H4 (cell line): Measurements from ENCODE around the gene SEC14L3. TPM values are rescaled to one million over a fixed set of nuclear protein-coding genes. Genes with fewer than 3 reads are reported as not detected.

Source experiments
- DNase-seq: peaks from one replicate; pipeline ENCODE4 v3.0.0-alpha.2; 2015; ENCODE audit warnings: low spot score
- total RNA-seq: library from RNA; depleted of rRNA; stranded (reverse); fragments of >200 nt; shearing (Covaris generic); gene quantifications from 2 replicates; pipeline ENCODE4 v1.2.3, GENCODE V29; 2014

SEC14L3 gene
- total RNA-seq, 1 experiment from 2014 or later, result not detected

GRCh38 chr22:30444632-30445437 lies 27.0 kb downstream of the SEC14L3 start:
- DNase-seq, result no peak

GRCh38 chr22:30441088-30441487 lies 30.7 kb downstream of the SEC14L3 start:
- no peak for DNase-seq

DNA sequence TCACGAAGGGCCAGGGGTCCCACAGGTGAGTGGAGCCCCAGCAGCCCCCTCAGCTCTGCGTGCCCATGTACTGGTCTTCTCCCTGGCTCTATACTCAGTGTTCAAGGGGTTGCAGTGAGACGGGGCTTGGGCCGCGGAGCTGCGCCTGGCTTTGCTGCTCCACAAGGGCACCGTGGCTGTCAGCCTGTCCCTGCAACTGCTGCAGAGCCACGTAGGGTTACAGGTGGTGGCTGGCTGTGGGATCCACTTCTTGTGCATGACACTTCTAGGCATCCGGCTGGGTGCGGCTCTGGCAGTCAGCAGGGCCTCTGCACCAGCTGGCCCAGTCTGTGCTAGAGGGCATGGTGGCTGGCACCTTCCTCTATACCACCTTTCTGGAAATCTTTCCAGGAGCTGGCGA lies 32.0 kb downstream of the SEC14L3 start:
- no peak for DNase-seq

- no peak for DNase-seq
Observed at GRCh38 chr22:30439226-30439625, 32.6 kb downstream of the SEC14L3 start.

- DNase-seq, result no peak
Observed at GRCh38 chr22:30438559-30438958, 33.3 kb downstream of the SEC14L3 start.

DNA sequence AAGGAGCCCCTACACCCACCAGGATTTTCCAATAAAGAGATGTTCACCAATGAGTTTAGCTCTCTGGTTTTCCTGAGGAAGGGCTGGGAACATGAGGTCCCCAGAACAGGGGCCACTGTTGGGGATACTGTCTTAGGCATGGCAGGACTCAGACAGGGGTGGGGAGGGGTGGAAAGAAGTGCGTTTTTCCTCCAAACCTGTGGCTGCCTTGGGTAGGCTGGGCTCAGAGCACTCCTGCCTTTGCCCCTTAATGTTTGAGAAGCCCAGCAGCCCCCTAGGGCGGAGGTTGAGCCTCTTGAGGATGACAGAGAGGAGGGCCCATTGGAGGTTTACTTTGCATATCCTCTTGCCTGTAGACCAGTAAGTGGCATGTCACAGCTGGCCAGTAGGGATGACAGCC lies 35.6 kb downstream of the SEC14L3 start:
- no peak for DNase-seq

- no peak for DNase-seq
Observed at GRCh38 chr22:30435674-30436126, 36.1 kb downstream of the SEC14L3 start.

- no peak for DNase-seq
Observed at GRCh38 chr22:30434843-30435242, 37.0 kb downstream of the SEC14L3 start.

GRCh38 chr22:30433773-30434172 lies 38.0 kb downstream of the SEC14L3 start:
- no peak for DNase-seq

DNA sequence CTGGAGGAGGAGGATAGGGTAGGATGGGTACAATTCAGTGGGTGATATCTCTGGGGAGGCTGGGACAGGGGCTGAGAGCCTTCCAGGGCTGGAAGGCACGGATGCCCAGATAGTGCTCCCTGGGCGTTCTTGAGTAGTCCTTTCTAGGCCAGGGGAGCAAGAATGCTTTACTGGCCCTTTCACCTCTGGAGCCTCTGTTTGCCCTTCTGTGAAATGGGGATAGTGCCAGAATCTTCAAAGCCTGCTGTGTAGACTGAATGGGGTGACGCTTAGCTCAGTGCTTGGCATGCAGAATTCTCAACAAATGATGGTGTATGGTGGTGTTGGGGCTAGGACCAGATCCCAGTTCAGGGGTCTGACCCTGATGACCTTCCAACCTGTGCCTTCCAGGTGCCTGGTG lies 38.6 kb downstream of the SEC14L3 start:
- no peak for DNase-seq

GRCh38 chr22:30432520-30432919 lies 39.3 kb downstream of the SEC14L3 start:
- no peak for DNase-seq

DNA sequence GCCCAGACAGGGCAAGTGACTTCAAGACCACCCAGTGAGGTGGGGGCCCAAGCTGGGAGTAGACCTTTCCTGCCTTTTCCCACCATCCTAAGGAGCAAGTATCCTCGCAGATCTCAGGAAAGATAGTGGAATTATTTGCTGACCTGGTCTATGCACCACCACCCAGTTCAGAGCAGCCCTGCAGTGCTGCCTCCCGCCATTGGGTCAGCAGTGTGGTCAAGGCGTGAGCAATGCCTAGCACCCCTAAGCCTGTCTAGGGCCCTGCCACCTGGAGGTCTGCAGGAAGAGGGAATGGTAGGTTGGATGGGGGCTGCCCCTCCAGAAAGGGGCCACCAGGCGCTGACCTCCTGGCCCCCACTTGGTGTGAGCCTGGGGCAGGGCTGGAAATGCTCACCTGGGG lies 39.7 kb downstream of the SEC14L3 start:
- DNase-seq, result no peak

GRCh38 chr22:30430933-30431332 lies 40.9 kb downstream of the SEC14L3 start:
- no peak for DNase-seq

DNA sequence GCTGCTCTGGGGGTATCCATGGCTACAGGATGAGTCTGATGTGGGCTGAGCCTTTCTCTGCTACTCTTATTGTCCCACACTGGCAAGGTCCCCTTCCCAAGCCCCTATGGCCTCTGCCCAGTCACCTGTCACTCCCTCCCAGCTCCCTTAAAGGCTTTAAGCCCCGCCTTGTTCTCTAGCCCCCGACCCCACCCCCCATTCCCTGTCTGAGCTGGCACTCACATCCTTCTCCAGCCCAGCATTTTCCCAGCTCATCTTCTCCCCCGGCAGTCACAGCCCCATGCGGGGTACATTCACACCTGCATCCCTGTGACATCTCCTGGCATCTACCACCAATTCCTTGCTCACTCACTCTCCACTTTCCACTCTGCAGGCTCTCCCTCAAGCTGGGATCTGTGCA lies 41.9 kb downstream of the SEC14L3 start:
- DNase-seq, result no peak

- no peak for DNase-seq
Observed at GRCh38 chr22:30427871-30428270, 43.9 kb downstream of the SEC14L3 start.

DNA sequence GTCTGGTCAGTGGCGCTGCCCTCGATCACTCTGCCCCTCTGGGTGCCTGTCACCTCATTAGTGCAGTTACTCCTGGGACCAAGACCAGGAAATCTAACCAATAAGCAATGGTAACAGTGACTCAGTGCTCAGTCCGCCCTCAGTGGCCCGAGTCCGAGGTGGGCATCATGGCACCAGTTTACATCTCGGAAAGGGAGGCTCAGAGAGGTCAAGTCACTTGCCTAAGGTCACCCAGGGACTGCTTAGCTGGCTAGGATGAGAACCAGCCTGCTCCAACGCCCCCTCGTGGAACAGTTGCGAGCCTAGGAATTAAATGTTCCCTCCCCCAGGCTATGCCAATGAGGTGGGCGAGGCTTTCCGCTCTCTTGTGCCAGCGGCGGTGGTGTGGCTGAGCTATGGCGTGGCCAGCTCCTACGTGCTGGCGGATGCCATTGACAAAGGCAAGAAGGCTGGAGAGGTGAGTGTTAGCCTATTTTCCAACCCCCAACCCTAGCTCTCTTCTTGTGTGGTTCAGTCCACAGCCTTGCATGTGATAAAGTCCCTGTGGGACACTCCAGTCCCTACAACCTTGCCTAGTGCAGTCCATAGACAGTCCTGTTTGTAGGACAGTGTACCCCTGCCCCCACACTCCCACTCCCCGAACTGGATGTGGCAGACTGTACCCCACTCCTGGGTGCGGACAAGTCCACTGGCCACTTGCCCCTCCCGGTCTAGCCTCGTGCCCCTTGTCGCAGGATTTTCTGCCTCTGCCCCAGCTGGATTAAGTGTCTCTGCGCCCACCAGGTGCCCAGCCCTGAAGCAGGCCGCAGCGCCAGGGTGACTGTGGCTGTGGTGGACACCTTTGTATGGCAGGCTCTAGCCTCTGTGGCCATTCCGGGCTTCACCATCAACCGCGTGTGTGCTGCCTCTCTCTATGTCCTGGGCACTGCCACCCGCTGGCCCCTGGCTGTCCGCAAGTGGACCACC lies 45.1 kb downstream of the SEC14L3 start:
- peak; percentile 86 for DNase-seq

DNA sequence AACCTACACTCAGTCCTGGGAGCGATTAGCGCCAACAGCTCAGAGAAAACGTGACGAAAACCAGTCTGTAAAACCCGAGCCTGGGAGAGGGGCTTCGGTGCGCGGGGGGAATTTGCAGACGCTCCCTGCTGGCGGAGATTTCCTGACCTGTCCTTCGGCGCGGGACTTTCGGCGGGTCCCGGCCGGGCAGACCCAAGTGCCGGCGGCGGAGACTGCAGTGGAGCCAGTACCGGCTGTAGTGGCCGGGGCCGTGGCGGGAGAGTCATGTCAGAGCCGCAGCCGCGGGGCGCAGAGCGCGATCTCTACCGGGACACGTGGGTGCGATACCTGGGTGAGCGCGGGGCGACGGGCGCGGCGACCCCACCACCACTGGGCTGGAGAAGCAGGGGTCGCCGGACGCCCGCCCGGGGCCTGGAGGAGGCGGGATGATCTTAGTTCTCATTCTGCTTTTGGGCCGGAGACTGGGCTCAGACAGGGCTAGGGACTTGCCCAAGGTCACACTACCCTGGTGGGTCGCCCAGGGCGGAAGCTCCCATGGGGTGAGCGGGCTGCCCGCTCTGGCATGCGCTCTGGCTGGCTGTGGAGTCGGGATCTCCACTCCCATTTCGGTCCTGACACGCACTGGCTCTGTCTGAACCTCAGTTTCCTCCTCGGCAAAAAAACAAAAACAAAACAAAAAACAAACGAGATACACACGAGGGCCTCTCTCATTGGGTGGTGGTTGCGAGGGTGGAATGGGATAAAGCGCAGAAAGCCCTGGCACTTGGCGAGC lies 46.0 kb downstream of the SEC14L3 start, which contains the start of gene MTFP1:
MTFP1 (plus strand) TSS at position 153 of the 772 bp plus-strand sequence; CDS start at position 265, 112 bp downstream.
- peak; percentile 23 for DNase-seq

DNA sequence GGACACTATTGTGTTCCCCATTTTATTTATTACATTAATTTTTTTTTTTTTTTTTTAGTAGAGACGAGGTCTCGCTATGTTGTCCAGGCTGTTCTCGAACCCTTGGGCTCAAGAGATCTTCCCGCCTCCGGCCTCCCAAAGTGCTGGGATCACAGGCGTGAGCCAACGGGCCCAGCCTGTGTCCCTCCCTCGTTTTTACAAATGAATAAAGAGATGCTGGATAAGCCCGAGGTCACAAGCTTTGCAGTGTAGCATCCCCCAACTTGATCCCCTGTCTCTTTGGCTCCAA lies 46.5 kb downstream of the SEC14L3 start:
- DNase-seq, result no peak

DNA sequence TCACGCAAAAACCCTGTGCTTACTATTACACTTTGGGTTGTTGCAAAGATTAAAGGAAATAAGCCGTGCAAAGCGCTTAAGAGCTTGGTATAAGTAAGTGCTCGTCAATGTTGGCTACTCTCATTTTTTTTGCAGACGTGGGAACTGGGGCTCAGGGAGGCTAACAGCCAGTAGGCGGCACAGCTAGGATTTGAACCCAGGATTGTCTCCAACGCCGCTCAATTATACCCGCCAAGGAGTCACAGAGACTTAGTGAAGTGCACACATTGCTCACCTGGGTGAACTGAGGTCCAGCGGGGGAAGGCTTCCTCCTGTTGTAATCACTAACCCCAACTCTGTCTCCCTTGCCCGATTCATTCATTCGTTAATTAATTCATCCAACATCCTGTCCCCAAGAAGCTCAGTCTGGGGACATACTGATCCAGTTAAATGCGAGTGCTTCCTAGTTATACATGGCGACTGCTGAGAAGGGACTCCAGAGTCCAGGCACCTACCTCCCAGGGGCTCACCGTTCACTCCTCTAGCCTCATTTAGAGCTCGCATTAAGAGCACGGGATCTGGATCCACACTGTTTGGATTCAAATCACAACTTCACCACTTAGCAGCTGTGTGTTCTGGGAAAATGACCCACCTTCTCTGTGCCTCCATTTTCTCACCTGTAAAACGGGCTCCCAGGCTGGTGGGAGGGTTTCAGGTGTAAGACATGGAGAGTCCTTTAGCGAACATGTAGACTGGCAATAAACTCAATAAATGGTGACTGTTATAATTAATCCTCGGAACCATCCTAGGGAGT lies 47.1 kb downstream of the SEC14L3 start:
- DNase-seq, result no peak

DNA sequence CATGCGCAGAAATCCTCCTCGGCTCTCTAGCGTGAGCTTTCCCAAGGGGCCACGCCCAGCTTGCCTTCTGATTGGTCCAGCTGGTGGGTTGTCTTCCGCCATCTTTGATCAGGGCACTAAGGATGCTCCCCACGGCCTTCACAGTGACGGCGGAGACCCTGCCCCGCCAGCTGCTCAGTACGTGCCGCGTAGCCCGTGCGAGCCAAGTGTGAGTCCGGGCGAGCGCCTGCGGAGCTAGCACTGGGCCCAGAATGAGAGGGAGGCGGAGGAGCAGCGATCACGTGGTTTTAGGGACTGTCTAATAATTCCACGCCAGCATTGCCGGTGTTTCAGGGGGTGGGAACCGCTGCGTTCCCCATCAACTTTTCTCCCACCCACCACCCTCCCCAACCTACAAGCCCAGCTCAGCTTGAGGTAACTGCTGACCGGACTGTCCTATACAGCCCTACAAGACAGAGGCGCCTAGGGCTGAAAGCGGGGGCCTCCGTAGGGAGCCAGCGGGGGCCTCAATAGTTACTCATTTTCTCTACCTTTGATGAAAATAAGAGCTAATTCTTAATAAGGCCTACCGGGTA lies 47.8 kb downstream of the SEC14L3 start:
- DNase-seq, result peak; percentile 97
